ENCODE results near the gene TYMS.

DNA sequence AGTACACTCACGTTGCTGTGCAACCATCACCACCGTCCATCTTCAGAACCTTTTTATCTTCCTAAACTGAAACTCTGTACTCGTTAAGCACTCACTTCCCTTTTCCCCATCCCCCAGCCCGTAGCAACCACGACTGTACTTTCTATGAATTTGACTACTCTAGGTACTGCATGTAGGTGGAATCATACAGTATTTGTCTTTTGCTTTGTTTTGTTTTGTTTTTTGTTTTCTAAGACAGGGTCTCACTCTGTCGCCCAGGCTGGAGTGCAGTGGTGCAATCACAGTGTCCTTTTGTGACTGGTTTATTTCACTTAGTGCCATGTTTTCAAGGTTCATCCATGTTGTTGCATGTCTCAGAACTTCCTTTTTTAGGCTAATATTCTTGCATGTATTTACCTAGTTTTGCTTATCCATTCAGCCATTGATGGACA lies 7.0 kb upstream of the TYMS start:
- TF ChIP-seq, protein P1, sequence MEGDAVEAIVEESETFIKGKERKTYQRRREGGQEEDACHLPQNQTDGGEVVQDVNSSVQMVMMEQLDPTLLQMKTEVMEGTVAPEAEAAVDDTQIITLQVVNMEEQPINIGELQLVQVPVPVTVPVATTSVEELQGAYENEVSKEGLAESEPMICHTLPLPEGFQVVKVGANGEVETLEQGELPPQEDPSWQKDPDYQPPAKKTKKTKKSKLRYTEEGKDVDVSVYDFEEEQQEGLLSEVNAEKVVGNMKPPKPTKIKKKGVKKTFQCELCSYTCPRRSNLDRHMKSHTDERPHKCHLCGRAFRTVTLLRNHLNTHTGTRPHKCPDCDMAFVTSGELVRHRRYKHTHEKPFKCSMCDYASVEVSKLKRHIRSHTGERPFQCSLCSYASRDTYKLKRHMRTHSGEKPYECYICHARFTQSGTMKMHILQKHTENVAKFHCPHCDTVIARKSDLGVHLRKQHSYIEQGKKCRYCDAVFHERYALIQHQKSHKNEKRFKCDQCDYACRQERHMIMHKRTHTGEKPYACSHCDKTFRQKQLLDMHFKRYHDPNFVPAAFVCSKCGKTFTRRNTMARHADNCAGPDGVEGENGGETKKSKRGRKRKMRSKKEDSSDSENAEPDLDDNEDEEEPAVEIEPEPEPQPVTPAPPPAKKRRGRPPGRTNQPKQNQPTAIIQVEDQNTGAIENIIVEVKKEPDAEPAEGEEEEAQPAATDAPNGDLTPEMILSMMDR (IDR thresholded peaks at IDR 0.05) = no peak
- TF ChIP-seq EZH2 (IDR thresholded peaks at IDR 0.05; ENCODE audit: borderline replicate concordance, insufficient read depth, low read depth, low read length, poor library complexity, severe bottlenecking) = no peak
